Mucosa of descending colon (tissue), 3 donors: ENCODE results near the gene APOBEC3C. TPM values are rescaled to one million over a fixed set of nuclear protein-coding genes. Genes with fewer than 3 reads are reported as not detected.
"Not testable (repeated sequence)": the region's sequence is repeated elsewhere in the genome, so short reads cannot be mapped to it uniquely, and the experiment has no call there.

Experiments
- ATAC-seq: fragments of 200-7000 bp; cut with Tn5 transposase; one replicate; pipeline ENCODE4 v1.9.1; 2020; ENCODE audit warnings: mild to moderate bottlenecking, moderate library complexity
- DNase-seq, 3 donors: peaks; one replicate each; pipeline ENCODE4 v3.0.0-alpha.2; 2020
- H3K36me3 ChIP-seq: fragments of 200-600 bp; one replicate; pipeline ENCODE4 v1.8.0; 2021; ENCODE audit warnings: low read depth, mild to moderate bottlenecking
- H3K4me1 ChIP-seq: fragments of 200-600 bp; one replicate; pipeline ENCODE4 v1.8.0; 2021; ENCODE audit warnings: low read depth, mild to moderate bottlenecking
- H3K4me3 ChIP-seq: fragments of 200-600 bp; one replicate; pipeline ENCODE4 v1.8.0; 2021; ENCODE audit warnings: mild to moderate bottlenecking
- H3K9me3 ChIP-seq: fragments of 200-600 bp; one replicate; pipeline ENCODE4 v1.8.0; 2021; ENCODE audit warnings: mild to moderate bottlenecking
- intact Hi-C, 2 donors: fragments of 100-400 bp; cut with DNase I in 1 of 2; cut with micrococcal nuclease in 1 of 2; formaldehyde crosslinking; loops; one replicate each; pipeline versions ENCODE4 v1.11.0 to v1.11.1; 2022; cut with DNase I, micrococcal nuclease
- total RNA-seq, 3 donors: library from RNA; stranded (reverse); fragmentation: NEBNext Ultra II Directional in 2 of 3; extraction: Animal tissue kit (Norgen Biotek cat#: 25700) in 2 of 3; gene quantifications; one replicate each; pipeline versions ENCODE4 v1.2.1 to v1.2.4, GENCODE V29; 2021 to 2023
- TF ChIP-seq, protein P1 (sequence below): fragments of 200-600 bp; IDR thresholded peaks from one replicate; pipeline ENCODE4 v1.8.0; 2022; ENCODE audit warnings: antibody characterized with exemption, mild to moderate bottlenecking
- donor health status: DM: no; HTN: no; CAD: no; lungs with moderate emphysema.
- donor health status: DM: no; HTN: no; CAD: no.
- donor health status: DM: no; HTN: yes; CAD: no.

The APOBEC3C gene
- total RNA-seq, 3 donors from 2014 or later = 23.1 to 30.6 (median 24.1) TPM

DNA sequence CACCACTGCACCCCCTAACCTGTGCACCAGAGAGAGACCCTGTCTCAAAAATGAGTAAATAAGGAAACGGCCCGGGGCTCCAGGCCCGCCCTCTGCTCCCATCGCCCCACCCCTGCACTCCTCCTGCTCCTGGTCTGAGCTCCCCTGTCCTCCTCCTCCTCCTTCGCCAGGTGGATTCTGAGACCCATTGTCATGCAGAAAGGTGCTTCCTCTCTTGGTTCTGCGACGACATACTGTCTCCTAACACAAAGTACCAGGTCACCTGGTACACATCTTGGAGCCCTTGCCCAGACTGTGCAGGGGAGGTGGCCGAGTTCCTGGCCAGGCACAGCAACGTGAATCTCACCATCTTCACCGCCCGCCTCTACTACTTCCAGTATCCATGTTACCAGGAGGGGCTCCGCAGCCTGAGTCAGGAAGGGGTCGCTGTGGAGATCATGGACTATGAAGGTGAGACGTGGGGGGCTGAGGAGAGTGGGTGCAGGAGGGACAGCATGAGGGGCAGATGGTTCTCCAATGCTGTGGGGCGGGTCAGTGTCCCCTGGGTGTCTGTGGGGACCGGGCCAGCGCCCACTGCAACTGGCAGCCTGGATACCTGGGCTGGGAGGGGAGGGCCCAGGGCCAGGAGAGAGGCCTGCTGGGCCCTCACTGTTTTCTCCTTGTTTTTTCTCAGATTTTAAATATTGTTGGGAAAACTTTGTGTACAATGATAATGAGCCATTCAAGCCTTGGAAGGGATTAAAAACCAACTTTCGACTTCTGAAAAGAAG lies 3.7 kb downstream of the APOBEC3C start:
- Histone ChIP-seq H3K4me1 (peaks cover 10% of the 10 kb centered on the region), H3K4me3 (no peak overlapping the region), H3K36me3 (no peaks in the 10 kb centered on the region), H3K9me3 (no peaks in the 10 kb centered on the region)
- no peak for ATAC-seq
- intact Hi-C loops = no loop called here
- DNase-seq = no peak
- TF ChIP-seq, protein P1, sequence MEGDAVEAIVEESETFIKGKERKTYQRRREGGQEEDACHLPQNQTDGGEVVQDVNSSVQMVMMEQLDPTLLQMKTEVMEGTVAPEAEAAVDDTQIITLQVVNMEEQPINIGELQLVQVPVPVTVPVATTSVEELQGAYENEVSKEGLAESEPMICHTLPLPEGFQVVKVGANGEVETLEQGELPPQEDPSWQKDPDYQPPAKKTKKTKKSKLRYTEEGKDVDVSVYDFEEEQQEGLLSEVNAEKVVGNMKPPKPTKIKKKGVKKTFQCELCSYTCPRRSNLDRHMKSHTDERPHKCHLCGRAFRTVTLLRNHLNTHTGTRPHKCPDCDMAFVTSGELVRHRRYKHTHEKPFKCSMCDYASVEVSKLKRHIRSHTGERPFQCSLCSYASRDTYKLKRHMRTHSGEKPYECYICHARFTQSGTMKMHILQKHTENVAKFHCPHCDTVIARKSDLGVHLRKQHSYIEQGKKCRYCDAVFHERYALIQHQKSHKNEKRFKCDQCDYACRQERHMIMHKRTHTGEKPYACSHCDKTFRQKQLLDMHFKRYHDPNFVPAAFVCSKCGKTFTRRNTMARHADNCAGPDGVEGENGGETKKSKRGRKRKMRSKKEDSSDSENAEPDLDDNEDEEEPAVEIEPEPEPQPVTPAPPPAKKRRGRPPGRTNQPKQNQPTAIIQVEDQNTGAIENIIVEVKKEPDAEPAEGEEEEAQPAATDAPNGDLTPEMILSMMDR = no peak

DNA sequence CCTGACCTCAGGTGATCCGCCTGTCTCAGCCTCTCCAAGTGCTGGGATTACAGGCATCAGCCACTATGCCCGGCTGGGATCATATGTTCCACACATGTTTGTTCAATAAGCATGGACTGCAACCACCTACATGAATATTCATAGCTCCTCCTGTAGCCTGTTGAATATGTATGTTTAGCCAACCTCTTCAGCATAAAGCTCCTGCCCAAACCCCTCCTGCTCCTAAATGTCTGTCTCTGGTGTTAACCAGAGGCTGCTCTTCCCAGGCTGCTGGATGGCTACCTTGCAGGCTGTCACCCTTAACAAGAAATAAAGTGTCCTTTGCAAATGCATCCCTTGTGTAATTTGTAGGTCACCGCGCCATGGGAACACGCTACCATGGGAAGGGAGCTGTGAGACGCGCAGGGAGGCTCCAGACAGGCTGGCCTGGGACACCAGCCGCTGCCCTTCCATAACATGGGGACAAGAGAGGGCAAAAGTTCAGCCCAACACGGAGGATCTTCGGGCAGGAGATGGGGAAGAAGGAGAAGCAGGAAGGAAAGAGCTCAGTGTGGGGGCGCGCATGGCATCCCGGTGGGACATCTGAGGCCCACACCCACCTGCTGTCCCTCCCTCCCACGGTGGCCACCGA lies 6.1 kb downstream of the APOBEC3C start:
- DNase-seq, H3K9me3 ChIP-seq, H3K4me3 ChIP-seq, intact Hi-C loops, H3K36me3 ChIP-seq, H3K4me1 ChIP-seq: not testable (repeated sequence)
- ATAC-seq = peak; percentile 19

DNA sequence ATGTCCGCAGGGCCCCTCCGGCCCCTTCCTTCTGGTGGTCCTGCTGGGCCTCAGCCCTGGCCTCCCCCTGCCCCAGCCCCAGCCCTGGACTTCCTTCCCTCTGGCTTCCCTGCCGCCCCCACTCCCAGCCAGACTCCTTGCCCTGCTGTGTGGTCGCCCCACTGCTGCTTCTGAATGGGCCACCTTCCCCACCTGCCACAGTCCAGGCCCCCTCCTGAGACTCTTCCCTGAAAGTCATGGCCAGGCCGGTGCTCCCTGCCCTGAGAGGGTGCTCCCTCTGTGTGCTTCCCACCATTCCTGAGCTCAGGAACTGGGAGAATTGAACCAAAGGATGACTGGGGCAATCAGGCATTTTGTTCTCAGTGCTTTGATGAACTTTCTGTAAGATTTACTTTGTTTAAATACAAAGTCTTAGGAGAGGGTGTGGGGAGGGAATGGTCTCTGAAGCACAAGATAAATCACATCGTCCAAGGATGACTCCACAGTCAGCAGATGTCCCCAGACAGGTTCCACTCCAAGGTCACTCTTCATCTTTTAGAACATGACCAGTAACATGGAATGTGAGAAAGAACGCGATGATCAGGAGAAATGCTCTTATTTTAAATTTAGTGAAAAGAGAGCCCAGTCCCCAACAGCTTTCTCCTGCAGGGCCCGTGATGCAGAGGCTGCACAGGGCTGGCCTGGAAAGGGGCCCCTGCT lies 7.6 kb downstream of the APOBEC3C start:
- TF ChIP-seq, protein P1 = no peak
- Histone ChIP-seq H3K4me1 (peaks cover 3% of the 10 kb centered on the region), H3K4me3 (peak overlapping the region; percentile 24), H3K36me3 (no peaks in the 10 kb centered on the region), H3K9me3 (no peaks in the 10 kb centered on the region)
- intact Hi-C loops = no loop called here
- DNase-seq (peak in 1 of 3 donors; percentile 63), ATAC-seq (peak; percentile 6)

DNA sequence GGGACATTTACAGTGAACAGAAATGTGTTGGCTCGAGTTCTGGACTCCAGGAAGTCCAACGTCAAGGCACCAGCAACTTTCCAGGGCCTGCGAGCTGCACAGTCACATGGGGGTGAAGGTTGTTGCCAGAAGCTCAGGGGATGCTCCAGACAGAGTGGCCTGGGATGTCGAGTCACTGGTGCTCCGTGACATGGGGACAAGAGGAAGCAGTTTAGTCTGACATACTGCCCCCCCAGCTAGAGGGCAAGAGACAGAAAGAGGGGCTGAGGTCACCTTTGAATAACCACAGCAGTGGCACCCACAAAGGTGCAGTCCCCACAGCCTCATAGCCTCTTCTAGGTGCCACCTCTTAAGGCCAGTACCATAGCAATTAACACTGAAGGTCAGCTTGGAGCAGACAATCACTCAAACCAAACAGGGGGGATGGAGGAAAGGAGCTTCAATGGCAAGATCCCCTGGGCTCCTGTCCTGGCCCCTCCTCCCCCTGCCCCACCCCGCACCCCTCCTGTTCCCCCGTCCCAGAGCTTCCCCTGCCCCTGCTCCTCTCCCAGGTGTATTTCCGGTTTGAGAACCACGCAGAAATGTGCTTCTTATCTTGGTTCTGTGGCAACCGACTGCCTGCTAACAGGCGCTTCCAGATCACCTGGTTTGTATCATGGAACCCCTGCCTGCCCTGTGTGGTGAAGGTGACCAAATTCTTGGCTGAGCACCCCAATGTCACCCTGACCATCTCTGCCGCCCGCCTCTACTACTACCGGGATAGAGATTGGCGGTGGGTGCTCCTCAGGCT lies 10.7 kb downstream of the APOBEC3C start:
- DNase-seq (no peak), ATAC-seq (no peak)
- TF ChIP-seq, protein P1 = no peak
- no peaks in the 10 kb centered on the region for H3K36me3 ChIP-seq
- peaks cover 3% of the 10 kb centered on the region for H3K4me1 ChIP-seq
- intact Hi-C loops = no loop called here
- H3K4me3 ChIP-seq = no peak overlapping the region
- H3K9me3 ChIP-seq = no peaks in the 10 kb centered on the region

DNA sequence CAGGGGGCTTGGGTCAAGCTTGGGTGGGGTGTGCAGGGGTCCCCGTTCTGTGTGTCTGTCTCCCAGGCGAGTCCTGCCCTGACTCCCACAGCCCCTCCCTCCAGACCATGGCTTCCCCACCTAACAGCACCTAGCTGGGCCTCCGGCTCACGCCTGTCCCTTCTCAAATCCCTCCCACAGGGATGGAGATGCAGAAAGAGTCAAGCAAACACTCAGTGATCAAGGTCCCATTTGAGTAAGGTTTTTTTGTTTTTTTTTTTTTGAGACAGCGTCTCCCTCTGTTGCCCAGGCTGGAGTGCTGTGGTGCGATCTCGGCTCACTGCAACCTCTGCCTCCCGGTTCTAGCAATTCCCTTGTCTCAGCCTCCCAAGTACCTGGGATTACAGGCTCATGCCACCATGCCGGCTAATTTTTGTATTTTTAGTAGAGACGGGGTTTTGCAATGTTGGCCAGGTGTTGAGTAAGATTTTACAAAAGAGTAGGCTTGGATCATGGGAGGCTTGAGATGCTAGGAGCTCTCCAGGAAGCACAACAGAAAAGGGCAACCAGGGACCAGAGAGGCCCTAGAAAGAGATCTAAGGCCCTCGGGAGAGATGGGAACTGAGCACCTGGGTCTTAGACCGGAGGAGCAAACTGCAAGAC lies 12.6 kb downstream of the APOBEC3C start:
- TF ChIP-seq, protein P1 = no peak
- no peak for DNase-seq
- no peak for ATAC-seq
- Histone ChIP-seq H3K4me3 (no peak overlapping the region), H3K36me3 (no peaks in the 10 kb centered on the region), H3K4me1 (no peaks in the 10 kb centered on the region), H3K9me3 (no peaks in the 10 kb centered on the region)
- intact Hi-C loops = no loop called here
